Measurements from ENCODE around the gene GCN1.

- TF ChIP-seq CTCF (IDR thresholded peaks at IDR 0.05) (no peak), STAT6 (CRISPR knock-in tag; conservative IDR thresholded peaks at IDR 0.05; ENCODE audit: low read depth) (no peak), PRDM15 (CRISPR knock-in tag; IDR thresholded peaks at IDR 0.05) (no peak), ETV6 (CRISPR knock-in tag; IDR thresholded peaks at IDR 0.05) (no peak), USF2 (CRISPR knock-in tag; IDR thresholded peaks at IDR 0.05) (no peak), ZNF138 (CRISPR knock-in tag; conservative IDR thresholded peaks at IDR 0.05) (no peak), ESRRA (CRISPR knock-in tag; IDR thresholded peaks at IDR 0.05; ENCODE audit: borderline replicate concordance) (no peak), PREB (CRISPR knock-in tag; IDR thresholded peaks at IDR 0.05; ENCODE audit: borderline replicate concordance) (no peak)
Measured at GRCh38 chr12:120099738-120100137, 94.8 kb downstream of the GCN1 start.
